ENCODE data around the gene IFIT1. TPM values are rescaled to one million over a fixed set of nuclear protein-coding genes. Genes with fewer than 3 reads are reported as not detected.

IFIT1 gene
- total and polyA plus RNA-seq, 2 donors (not counting 3 experiments of a cell fraction or from before 2014, with no cell fraction given): 0.51 to 0.75 TPM

GRCh38 chr10:89388806-89389205 is 3.6 kb upstream of the IFIT1 start:
- POLR2A ChIA-PET: no interaction called here
- no peak for FAIRE-seq

More at GRCh38 chr10:89388806-89389205, 3.6 kb upstream of the IFIT1 start:
- Histone ChIP-seq H3K4me1 (ENCODE audit: control insufficient read depth, extremely low read depth, insufficient read depth, low read length) (peaks cover 10% of the 10 kb centered on the region), H2AFZ (ENCODE audit: low read depth, low read length) (no peak overlapping the region), H3K27me3 (ENCODE audit: control insufficient read depth in 2 of 2, insufficient read depth in 2 of 2, low read length in 2 of 2) (peaks cover 4 to 5% of the 10 kb centered on the region in 2 experiments), H3K4me2 (ENCODE audit: insufficient read depth, low read length) (no peak overlapping the region), H3K9ac (replicated peaks; ENCODE audit: extremely low read depth, insufficient read depth, low read length) (no peak overlapping the region), H3K27ac (ENCODE audit: insufficient read depth, low read depth, low read length) (no peak overlapping the region), H3K79me2 (ENCODE audit: control insufficient read depth, insufficient read depth, low read length) (no peaks in the 10 kb centered on the region), H3K9me3 (replicated peaks; ENCODE audit: control insufficient read depth, insufficient read depth, low read length) (no peaks in the 10 kb centered on the region), H3K4me3 (replicated peaks in 1 of 3; ENCODE audit: insufficient read depth in 1 of 3, low read depth in 1 of 3, low read length in 3 of 3) (no peak overlapping the region), H3K9me1 (replicated peaks; ENCODE audit: control insufficient read depth, extremely low read depth, insufficient read depth, low read length) (no peaks in the 10 kb centered on the region), H4K20me1 (replicated peaks; ENCODE audit: control insufficient read depth, extremely low read depth, insufficient read depth, low read length) (no peaks in the 10 kb centered on the region), H3K36me3 (ENCODE audit: control insufficient read depth in 2 of 2, extremely low read depth in 1 of 2, insufficient read depth in 2 of 2, low read length in 2 of 2) (no peaks in the 10 kb centered on the region)
- BruUV-seq (replicated peaks): no TSS peak
- DNase-seq (ENCODE audit: low read depth, low spot score): no peak
- intact Hi-C loops (cut with micrococcal nuclease): loop anchor here (1.0 kb wide), 1 partner anchor 172 kb away; no protein-coding TSS in a partner anchor
- dilution Hi-C loops (cut with MboI; ENCODE audit: extremely low pct_ligation_motif_present, low sequenced_read_pairs): no loop called here
- TF ChIP-seq MAX (IDR thresholded peaks at IDR 0.05; ENCODE audit: insufficient read depth, insufficient read length): no peak
- TF ChIP-seq MYC (IDR thresholded peaks at IDR 0.05; ENCODE audit: low read depth, low read length): no peak
- no peak for TF ChIP-seq JUN (IDR thresholded peaks at IDR 0.05; ENCODE audit: borderline replicate concordance, insufficient read depth, insufficient read length, low read depth)
- TF ChIP-seq GATA2 (IDR thresholded peaks at IDR 0.05; ENCODE audit: insufficient read depth, insufficient read length, low read depth, low read length): no peak
- no peak for TF ChIP-seq POLR2AphosphoS5 (IDR thresholded peaks at IDR 0.05; ENCODE audit: insufficient read depth, low read depth, low read length)
- TF ChIP-seq FOS (IDR thresholded peaks at IDR 0.05; ENCODE audit: borderline replicate concordance, insufficient read depth, low read length): no peak
- no peak for TF ChIP-seq POLR2A (IDR thresholded peaks at IDR 0.05; ENCODE audit: low read depth, low read length)
- TF ChIP-seq EZH2 (IDR thresholded peaks at IDR 0.05; ENCODE audit: borderline replicate concordance, low read depth, low read length, severe bottlenecking): no peak
- TF ChIP-seq CTCF (IDR thresholded peaks at IDR 0.05; ENCODE audit: extremely low read depth in 1 of 2, insufficient read depth in 1 of 2, low read depth in 1 of 2, low read length in 2 of 2): no peak
- CTCF ChIA-PET: interaction anchor here (0.8 to 2.4 kb wide), 8 partner anchors 14 to 402 kb away, joined by 3 to 21 read pairs (median 4); no protein-coding TSS in a partner anchor

All from endothelial cell of umbilical vein (primary cell).